WTC11 (cell line): Measurements from ENCODE around the gene F2.

Experiments used
- CTCF ChIP-seq: fragments of 200-600 bp; IDR thresholded peaks from 2 replicates; pipeline ENCODE4 v1.8.0; 2022; ENCODE audit warnings: antibody characterized with exemption
- IRF2 ChIP-seq: sonication (generic); formaldehyde crosslinking; IDR thresholded peaks from 2 replicates; pipeline ENCODE4 v1.8.0; 2022; ENCODE audit warnings: low read depth, missing genetic modification reagents, borderline replicate concordance
- TP53 ChIP-seq: sonication (generic); formaldehyde crosslinking; IDR thresholded peaks from 2 replicates; pipeline ENCODE4 v1.8.1; 2023; ENCODE audit warnings: mild to moderate bottlenecking, missing genetic modification reagents
- TF ChIP-seq, protein P1 (sequence below): sonication (generic); formaldehyde crosslinking; IDR thresholded peaks from 2 replicates; pipeline ENCODE4 v1.8.0; 2022; ENCODE audit warnings: mild to moderate bottlenecking, missing genetic modification reagents

DNA sequence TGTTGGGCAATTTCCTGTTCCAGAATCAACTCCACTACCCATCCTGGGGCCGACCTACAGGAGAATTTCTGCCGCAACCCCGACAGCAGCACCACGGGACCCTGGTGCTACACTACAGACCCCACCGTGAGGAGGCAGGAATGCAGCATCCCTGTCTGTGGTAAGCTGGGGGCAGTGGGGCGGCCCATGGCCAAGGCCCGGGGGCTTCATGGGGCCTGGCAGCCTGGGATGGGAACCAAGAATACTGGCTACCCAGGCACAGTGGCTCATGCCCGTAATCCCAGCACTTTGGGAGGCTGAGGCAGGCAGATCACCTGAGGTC is 4.3 kb downstream of the F2 start:
- TF ChIP-seq IRF2 (CRISPR knock-in tag): no peak
- no peak for TF ChIP-seq TP53 (CRISPR knock-in tag)
- TF ChIP-seq, protein P1, sequence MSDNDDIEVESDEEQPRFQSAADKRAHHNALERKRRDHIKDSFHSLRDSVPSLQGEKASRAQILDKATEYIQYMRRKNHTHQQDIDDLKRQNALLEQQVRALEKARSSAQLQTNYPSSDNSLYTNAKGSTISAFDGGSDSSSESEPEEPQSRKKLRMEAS (CRISPR knock-in tag): no peak
- no peak for TF ChIP-seq CTCF
